ENCODE results near the gene SPTA1. TPM values are rescaled to one million over a fixed set of nuclear protein-coding genes. Genes with fewer than 3 reads are reported as not detected.

The SPTA1 gene
- polyA plus RNA-seq, 3 donors: 0.74 to 2.6 (median 1.6) TPM

GRCh38 chr1:158572226-158572625 is 114.3 kb downstream of the SPTA1 start:
- DNase-seq: no peak

GRCh38 chr1:158570480-158570879 is 116.0 kb downstream of the SPTA1 start, which contains the start of gene OR6P1:
OR6P1 (minus strand) TSS chr1:158570580; CDS start chr1:158563604, 6,976 bp downstream.
- no peak for DNase-seq

DNA sequence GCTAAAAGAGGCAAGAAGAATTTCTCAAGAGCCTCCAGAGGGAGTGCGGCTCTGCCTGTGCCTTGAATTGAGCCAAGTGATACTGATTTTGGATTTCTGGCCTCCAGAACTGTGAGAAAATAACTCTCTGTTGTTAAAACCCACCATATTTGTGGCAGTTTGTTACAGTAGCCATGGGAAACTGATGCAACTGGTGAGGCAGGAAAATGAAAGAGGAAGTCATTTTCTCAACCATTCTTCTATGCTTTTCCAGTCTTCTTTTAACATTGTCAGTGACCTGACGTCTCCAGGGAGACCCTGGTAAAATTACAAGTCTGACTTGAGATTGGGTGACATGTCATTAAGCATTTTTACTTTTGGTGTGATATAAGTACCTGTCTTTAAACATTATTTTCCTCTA is 121.9 kb downstream of the SPTA1 start:
- no peak for DNase-seq

- DNase-seq: no peak
These were observed 122.7 kb downstream of the SPTA1 start for GRCh38 chr1:158563853-158564252.

Other genes starting within 250 kb of the SPTA1 start
- under 1 TPM in 2 of 3 donors, not detected in 1; 0.03 to 0.06 TPM for gene OR10K1, start 224.9 kb downstream of the SPTA1 start, polyA plus RNA-seq (ENCODE audit: insufficient read length in 3 of 3)
- not detected for gene OR10R2, start 214.5 kb downstream of the SPTA1 start, polyA plus RNA-seq (ENCODE audit: insufficient read length in 3 of 3)
- not detected for gene OR6Y1, start 132.3 kb downstream of the SPTA1 start, polyA plus RNA-seq (ENCODE audit: insufficient read length in 3 of 3)
- not detected for gene OR6P1, start 116.1 kb downstream of the SPTA1 start, polyA plus RNA-seq (ENCODE audit: insufficient read length in 3 of 3)
- gene OR10X1, start 106.8 kb downstream of the SPTA1 start, polyA plus RNA-seq (ENCODE audit: insufficient read length in 3 of 3): not detected
- gene OR10Z1, start 81.4 kb downstream of the SPTA1 start, polyA plus RNA-seq (ENCODE audit: insufficient read length in 3 of 3): under 1 TPM; 0.01 to 0.04 (median 0.04) TPM
- not detected for gene OR6K2, start 13.9 kb upstream of the SPTA1 start, polyA plus RNA-seq (ENCODE audit: insufficient read length in 3 of 3)
- gene OR6K3, start 34.0 kb upstream of the SPTA1 start, polyA plus RNA-seq (ENCODE audit: insufficient read length in 3 of 3): under 1 TPM in 1 of 3 donors, not detected in 2; 0.06 TPM
- gene OR6K6, start 68.0 kb upstream of the SPTA1 start, polyA plus RNA-seq (ENCODE audit: insufficient read length in 3 of 3): not detected
- gene OR6N1, start 85.5 kb upstream of the SPTA1 start, polyA plus RNA-seq (ENCODE audit: insufficient read length in 3 of 3): not detected
- gene OR6N2, start 94.5 kb upstream of the SPTA1 start, polyA plus RNA-seq (ENCODE audit: insufficient read length in 3 of 3): not detected
- 1 to 10 TPM; 2.3 to 4.5 (median 3.8) TPM for gene MNDA, start 144.6 kb upstream of the SPTA1 start, polyA plus RNA-seq (ENCODE audit: insufficient read length in 3 of 3)
- gene PYHIN1, start 244.8 kb upstream of the SPTA1 start, polyA plus RNA-seq (ENCODE audit: insufficient read length in 3 of 3): under 1 TPM; 0.10 to 0.22 (median 0.10) TPM